Measurements from ENCODE around the gene RBFOX2. TPM values are rescaled to one million over a fixed set of nuclear protein-coding genes. Genes with fewer than 3 reads are reported as not detected.
A peak's percentile ranks its signal among the peaks of the same experiment; 100 is the strongest.

RBFOX2 gene, protein sequence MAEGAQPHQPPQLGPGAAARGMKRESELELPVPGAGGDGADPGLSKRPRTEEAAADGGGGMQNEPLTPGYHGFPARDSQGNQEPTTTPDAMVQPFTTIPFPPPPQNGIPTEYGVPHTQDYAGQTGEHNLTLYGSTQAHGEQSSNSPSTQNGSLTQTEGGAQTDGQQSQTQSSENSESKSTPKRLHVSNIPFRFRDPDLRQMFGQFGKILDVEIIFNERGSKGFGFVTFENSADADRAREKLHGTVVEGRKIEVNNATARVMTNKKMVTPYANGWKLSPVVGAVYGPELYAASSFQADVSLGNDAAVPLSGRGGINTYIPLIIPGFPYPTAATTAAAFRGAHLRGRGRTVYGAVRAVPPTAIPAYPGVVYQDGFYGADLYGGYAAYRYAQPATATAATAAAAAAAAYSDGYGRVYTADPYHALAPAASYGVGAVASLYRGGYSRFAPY
- 10 to 100 TPM; 50.2 to 75.6 (median 71.4) TPM for total RNA-seq

- H3K27ac ChIP-seq = peak within 1 kb of the TSS; percentile 70 to 96 (median 90)
- 0 to 1% methylated on average over 24 to 56 of the region's 74 CpGs for WGBS, 2 donors
These were observed at the start of gene RBFOX2 for GRCh38 chr22:36028646-36029405. RBFOX2 (minus strand) TSS chr22:36028824; CDS start chr22:36028425, 399 bp downstream.

DNA sequence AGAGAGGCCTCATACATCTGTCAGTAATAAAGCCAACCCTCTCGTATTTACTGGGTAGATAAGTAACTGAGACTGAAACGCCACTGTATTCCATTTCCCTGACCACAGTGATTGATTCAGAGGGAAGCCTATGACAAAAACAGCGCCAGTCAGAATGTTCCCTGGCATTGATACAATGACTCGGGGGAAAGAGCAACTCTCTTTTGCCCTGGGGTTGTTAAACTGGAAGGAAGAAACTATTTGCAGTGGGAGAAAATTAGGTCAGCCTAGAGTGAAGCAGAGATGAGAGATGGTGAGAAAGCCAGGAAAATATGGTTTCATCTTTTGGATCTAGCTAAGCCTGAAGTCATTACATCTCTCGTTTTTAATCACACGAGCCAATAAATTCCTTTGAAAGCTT is 48.6 kb upstream of the RBFOX2 start:
- no peaks in the 10 kb centered on the region for H3K36me3 ChIP-seq
- DNase-seq (ENCODE audit: low spot score in 2 of 2) = peak in 1 of 2 donors; percentile 27
- H3K27me3 ChIP-seq = no peaks in the 10 kb centered on the region
- H3K27ac ChIP-seq = peak overlapping the region in 3 of 4 donors; percentile 29 to 76 (median 73)
- peaks cover 0 to 13% (median 0%) of the 10 kb centered on the region in 4 donors for H3K4me1 ChIP-seq
- WGBS, 2 donors = 26 to 37% methylated on average over 6 of the region's 6 CpGs
- TF ChIP-seq CTCF (IDR thresholded peaks at IDR 0.05) = no peak
- TF ChIP-seq EP300 (IDR thresholded peaks at IDR 0.05) = peak in 1 of 2 donors; percentile 56
- no peak for TF ChIP-seq POLR2A (IDR thresholded peaks at IDR 0.05)
- H3K4me3 ChIP-seq = no peak overlapping the region
- no peaks in the 10 kb centered on the region for H3K9me3 ChIP-seq

More at GRCh38 chr22:36028646-36029405, at the start of gene RBFOX2:
- no peaks in the 10 kb centered on the region for H3K27me3 ChIP-seq
- H3K4me1 ChIP-seq = peaks cover 0 to 36% (median 10%) of the 10 kb centered on the region in 4 donors
- no peaks in the 10 kb centered on the region for H3K36me3 ChIP-seq
- H3K4me3 ChIP-seq = peak within 1 kb of the TSS; percentile 47 to 86 (median 82)
- TF ChIP-seq EP300 (IDR thresholded peaks at IDR 0.05) = peak in 1 of 2 donors; percentile 82
- TF ChIP-seq POLR2A (IDR thresholded peaks at IDR 0.05) = peak in 1 of 2 donors; percentile 61
- TF ChIP-seq CTCF (IDR thresholded peaks at IDR 0.05) = no peak
- DNase-seq (ENCODE audit: low spot score in 2 of 2) = peak; percentile 92 to 96
- H3K9me3 ChIP-seq = no peaks in the 10 kb centered on the region

DNA sequence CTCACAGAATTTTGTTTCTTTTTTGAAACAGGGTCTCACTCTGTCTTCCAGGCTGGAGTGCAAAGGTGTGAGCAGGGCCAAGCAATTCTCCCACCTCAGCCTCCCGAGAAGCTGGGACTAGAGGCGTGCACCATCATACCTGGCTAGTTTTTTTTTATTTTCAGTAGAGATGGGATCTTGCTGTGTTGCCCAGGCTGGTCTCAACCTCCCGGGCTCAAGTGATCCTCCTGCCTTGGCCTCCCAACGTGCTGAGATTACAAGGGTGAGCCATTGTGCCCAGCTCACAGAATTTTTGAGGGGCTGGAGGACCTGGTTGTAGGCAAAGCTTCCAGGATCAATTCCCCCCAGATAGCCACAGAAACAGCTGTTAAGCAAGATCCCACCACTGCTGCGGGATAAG is 47.1 kb upstream of the RBFOX2 start:
- Histone ChIP-seq H3K4me3 (no peak overlapping the region), H3K4me1 (peaks cover 0 to 13% (median 0%) of the 10 kb centered on the region in 4 donors), H3K9me3 (no peaks in the 10 kb centered on the region), H3K36me3 (no peaks in the 10 kb centered on the region), H3K27me3 (no peaks in the 10 kb centered on the region), H3K27ac (no peak overlapping the region)
- 93 to 96% methylated on average over 5 of the region's 5 CpGs for WGBS, 2 donors
- TF ChIP-seq EP300 (IDR thresholded peaks at IDR 0.05) = no peak
- no peak for TF ChIP-seq CTCF (IDR thresholded peaks at IDR 0.05)
- no peak for TF ChIP-seq POLR2A (IDR thresholded peaks at IDR 0.05)
- DNase-seq (ENCODE audit: low spot score in 2 of 2) = no peak

- no peak overlapping the region for H3K4me3 ChIP-seq
- no peak for TF ChIP-seq EP300 (IDR thresholded peaks at IDR 0.05)
- no peak for TF ChIP-seq POLR2A (IDR thresholded peaks at IDR 0.05)
- no peak for TF ChIP-seq CTCF (IDR thresholded peaks at IDR 0.05)
- peaks cover 0 to 13% (median 0%) of the 10 kb centered on the region in 4 donors for H3K4me1 ChIP-seq
- H3K27ac ChIP-seq = no peak overlapping the region
- WGBS, 2 donors = 87 to 88% methylated on average over 5 of the region's 5 CpGs
- H3K36me3 ChIP-seq = no peaks in the 10 kb centered on the region
- no peaks in the 10 kb centered on the region for H3K9me3 ChIP-seq
- no peak for DNase-seq (ENCODE audit: low spot score in 2 of 2)
- H3K27me3 ChIP-seq = no peaks in the 10 kb centered on the region
These were observed 46.6 kb upstream of the RBFOX2 start for GRCh38 chr22:36075230-36075629.

Data from tibial nerve (tissue), 4 donors.